NCI-H1105 (cell line): Measurements from ENCODE around the gene ATF6B.
A peak's percentile ranks its signal among the peaks of the same experiment; 100 is the strongest.

ENCODE experiments used
- DNase-seq: peaks from one replicate; lab custom pipeline; 2025; lab: John Stamatoyannopoulos, UW

The ATF6B gene

GRCh38 chr6:32131439-32131948 is 3.4 kb upstream of the ATF6B start:
- DNase-seq, result no peak

GRCh38 chr6:32129297-32130088 is 1.4 kb upstream of the ATF6B start:
- DNase-seq, result peak; percentile 73

GRCh38 chr6:32128751-32129296 is 778 bp upstream of the ATF6B start:
- DNase-seq, result no peak

GRCh38 chr6:32127409-32127716 is 683 bp downstream of the ATF6B start:
- DNase-seq, result no peak

- no peak for DNase-seq
Observed at GRCh38 chr6:32126880-32127279, 1.2 kb downstream of the ATF6B start.

GRCh38 chr6:32123681-32124080 is 4.4 kb downstream of the ATF6B start:
- no peak for DNase-seq

- DNase-seq, result no peak
Observed at GRCh38 chr6:32120573-32121059, 7.4 kb downstream of the ATF6B start.

- peak; percentile 27 for DNase-seq
Observed at GRCh38 chr6:32118782-32119628, 9.0 kb downstream of the ATF6B start.

GRCh38 chr6:32117461-32117860 is 10.6 kb downstream of the ATF6B start:
- no peak for DNase-seq

GRCh38 chr6:32116674-32117073 is 11.4 kb downstream of the ATF6B start:
- no peak for DNase-seq

- no peak for DNase-seq
Observed at GRCh38 chr6:32115623-32116022, 12.4 kb downstream of the ATF6B start.

- DNase-seq, result no peak
Observed at GRCh38 chr6:32114796-32115195, 13.2 kb downstream of the ATF6B start.

- no peak for DNase-seq
Observed at GRCh38 chr6:32113386-32114352, 14.4 kb downstream of the ATF6B start.

GRCh38 chr6:32112431-32112980 is 15.5 kb downstream of the ATF6B start:
- DNase-seq, result no peak

GRCh38 chr6:32111424-32112066 is 16.5 kb downstream of the ATF6B start:
- DNase-seq, result no peak

- DNase-seq, result no peak
Observed at GRCh38 chr6:32110632-32111031, 17.4 kb downstream of the ATF6B start.

GRCh38 chr6:32109765-32110160 is 18.3 kb downstream of the ATF6B start:
- DNase-seq, result no peak

- peak; percentile 18 for DNase-seq
Observed at GRCh38 chr6:32109114-32109764, 18.8 kb downstream of the ATF6B start, which contains the start of gene TNXB. TNXB (minus strand) TSS chr6:32109338; CDS start chr6:32098198, 11,140 bp downstream.

- DNase-seq, result no peak
Observed at GRCh38 chr6:32108727-32109113, 19.3 kb downstream of the ATF6B start.

- DNase-seq, result no peak
Observed at GRCh38 chr6:32108094-32108627, 19.9 kb downstream of the ATF6B start.
